HCT116 (cell line): ENCODE measurements around the gene MCC. TPM values are rescaled to one million over a fixed set of nuclear protein-coding genes. Genes with fewer than 3 reads are reported as not detected.

Experiments
- ATAC-seq: fragments of 200-7000 bp; cut with Tn5 transposase; 2 replicates; pipeline ENCODE4 v1.9.1; 2020; ENCODE audit warnings: mild to moderate bottlenecking, moderate library complexity
- BruUV-seq: library from RNA; stranded (reverse); fragments of 400-500 nt; replicated peaks from 2 replicates; lab custom pipeline; 2021; lab: Mats Ljungman, UMichigan
- CTCF ChIA-PET: fragments of 300-600 bp; sonication (Branson Sonifier 250); formaldehyde crosslinking; loops from one replicate; lab custom pipeline; 2021; ENCODE audit warnings: antibody characterized with exemption; lab: Charles Lee
- POLR2A ChIA-PET: fragments of 300-600, 350-600 bp; sonication (Branson Sonifier 250); formaldehyde crosslinking; loops from one replicate; lab custom pipeline; 2021; ENCODE audit warnings: antibody characterized with exemption; lab: Charles Lee
- RAD21 ChIA-PET, 2 experiments: fragments of 300-600 bp; sonication (Branson Sonifier 250); formaldehyde crosslinking; loops; one replicate each; lab custom pipeline; 2023; ENCODE audit warnings: low total read pairs in 2 of 2; ENCODE audit not compliant: uncharacterized antibody in 2 of 2, unreplicated experiment in 2 of 2, low non-redundant PET in 1 of 2; lab: Charles Lee
- DNase-seq: peaks from one replicate; pipeline ENCODE4 v3.0.0-alpha.2; 2010; ENCODE audit warnings: low read depth, low spot score
- H2AFZ ChIP-seq: fragments of 200-600 bp; shearing (Covaris generic), sonication (generic); 2 replicates; pipeline ENCODE4 v1.6.1; 2017; ENCODE audit warnings: low read depth, mixed run types, mixed read lengths, antibody characterized with exemption, low read length; ENCODE audit not compliant: poor library complexity, severe bottlenecking
- H3K27ac ChIP-seq: 2 replicates; pipeline ENCODE4 v1.5.1; 2012; ENCODE audit warnings: low read depth, low read length
- H3K27me3 ChIP-seq: fragments of 200-600 bp; sonication (generic); 2 replicates; pipeline ENCODE4 v1.6.1; 2016; ENCODE audit warnings: mixed run types, low read length, mixed read lengths; ENCODE audit not compliant: insufficient read depth
- H3K36me3 ChIP-seq, 2 experiments: fragments of 200-500 bp in 1 of 2; fragments of 200-600 bp in 1 of 2; sonication (Bioruptor generic) in 1 of 2; sonication (generic) in 1 of 2; 2 replicates each; pipeline versions ENCODE4 v1.5.1 to v1.6.1; 2014 to 2016; ENCODE audit warnings: low read length in 2 of 2, inconsistent platforms in 1 of 2, mixed read lengths in 1 of 2, mixed run types in 1 of 2; ENCODE audit not compliant: insufficient read depth in 2 of 2, control insufficient read depth in 1 of 2
- H3K4me1 ChIP-seq, 2 experiments: fragments of 200-600 bp in 1 of 2; sonication (generic) in 1 of 2; 2 replicates each; pipeline versions ENCODE4 v1.5.1 to v1.6.1; 2012 to 2017; ENCODE audit warnings: low read length in 2 of 2, inconsistent platforms in 1 of 2, mild to moderate bottlenecking in 1 of 2, mixed read lengths in 1 of 2, mixed run types in 1 of 2, moderate library complexity in 1 of 2; ENCODE audit not compliant: insufficient read depth in 2 of 2, control insufficient read depth in 1 of 2
- H3K4me2 ChIP-seq: fragments of 200-600 bp; sonication (generic); 2 replicates; pipeline ENCODE4 v1.6.1; 2017; ENCODE audit warnings: mixed run types, low read length, mixed read lengths
- H3K4me3 ChIP-seq, 2 experiments: fragments of 200-600 bp in 1 of 2; sonication (generic) in 1 of 2; replicated peaks in 1 of 2; 2 replicates each; pipeline ENCODE4 v1.5.1; 2011 to 2016; ENCODE audit warnings: low read length in 2 of 2, control low read depth in 1 of 2, low read depth in 1 of 2, mild to moderate bottlenecking in 1 of 2, mixed read lengths in 1 of 2, mixed run types in 1 of 2
- H3K79me2 ChIP-seq: fragments of 200-600 bp; sonication (generic); 2 replicates; pipeline ENCODE4 v1.6.1; 2017; ENCODE audit warnings: mild to moderate bottlenecking, mixed run types, low read length, moderate library complexity, mixed read lengths; ENCODE audit not compliant: insufficient read depth
- H3K9ac ChIP-seq: fragments of 200-600 bp; sonication (generic); 2 replicates; pipeline ENCODE4 v1.6.1; 2016; ENCODE audit warnings: low read length, mixed read lengths
- H3K9me2 ChIP-seq: fragments of 200-600 bp; sonication (generic), shearing (Covaris generic); 2 replicates; pipeline ENCODE4 v1.6.1; 2017; ENCODE audit warnings: mixed run types, mild to moderate bottlenecking, moderate library complexity; ENCODE audit not compliant: insufficient read depth
- H3K9me3 ChIP-seq, 2 experiments: fragments of 200-500 bp in 1 of 2; fragments of 200-600 bp in 1 of 2; sonication (Bioruptor generic) in 1 of 2; sonication (generic) in 1 of 2; 2 replicates each; pipeline ENCODE4 v1.6.1; 2014 to 2017; ENCODE audit warnings: low read length in 2 of 2, mixed read lengths in 2 of 2, inconsistent platforms in 1 of 2, low read depth in 1 of 2, mild to moderate bottlenecking in 1 of 2, mixed run types in 1 of 2, moderate library complexity in 1 of 2; ENCODE audit not compliant: control insufficient read depth in 1 of 2, insufficient read depth in 1 of 2
- H4K20me1 ChIP-seq: fragments of 200-600 bp; sonication (generic), shearing (Covaris generic); 2 replicates; pipeline ENCODE4 v1.6.1; 2017; ENCODE audit warnings: mixed run types, mild to moderate bottlenecking, moderate library complexity; ENCODE audit not compliant: insufficient read depth
- ATF3 ChIP-seq: IDR thresholded peaks from 2 replicates; pipeline ENCODE4 v1.6.1; 2012
- CEBPB ChIP-seq: IDR thresholded peaks from 2 replicates; pipeline ENCODE4 v1.6.1; 2012; ENCODE audit warnings: low read depth
- EGR1 ChIP-seq: IDR thresholded peaks from 2 replicates; pipeline ENCODE4 v1.6.1; 2012; ENCODE audit warnings: low read depth
- EZH2 ChIP-seq: fragments of 200-600 bp; sonication (generic); IDR thresholded peaks from 2 replicates; pipeline ENCODE4 v1.6.1; 2017; ENCODE audit warnings: antibody characterized with exemption, mixed run types
- JUND ChIP-seq: IDR thresholded peaks from 2 replicates; pipeline ENCODE4 v1.6.1; 2012
- RAD21 ChIP-seq: IDR thresholded peaks from 2 replicates; pipeline ENCODE4 v1.6.1; 2012; ENCODE audit warnings: low read depth, mild to moderate bottlenecking
- SIN3A ChIP-seq: IDR thresholded peaks from 2 replicates; pipeline ENCODE4 v1.6.1; 2012; ENCODE audit warnings: low read depth
- SP1 ChIP-seq: IDR thresholded peaks from 2 replicates; pipeline ENCODE4 v1.6.1; 2012; ENCODE audit warnings: low read depth
- SRF ChIP-seq: IDR thresholded peaks from 2 replicates; pipeline ENCODE4 v1.6.1; 2012; ENCODE audit warnings: low read depth
- TCF7L2 ChIP-seq: IDR thresholded peaks from 2 replicates; pipeline ENCODE4 v1.7.0; 2011; ENCODE audit warnings: borderline replicate concordance, inconsistent platforms; ENCODE audit not compliant: insufficient read depth, insufficient read length; ENCODE audit errors: extremely low read depth
- YY1 ChIP-seq: IDR thresholded peaks from 2 replicates; pipeline ENCODE4 v1.6.1; 2011; ENCODE audit warnings: low read length, low read depth, moderate library complexity, mild to moderate bottlenecking; ENCODE audit not compliant: insufficient replicate concordance; ENCODE audit errors: extremely low read depth
- ZBTB33 ChIP-seq: IDR thresholded peaks from 2 replicates; pipeline ENCODE4 v1.6.1; 2011; ENCODE audit warnings: mild to moderate bottlenecking, low read length, moderate library complexity; ENCODE audit not compliant: insufficient replicate concordance; ENCODE audit errors: extremely low read depth
- ZFX ChIP-seq: fragments of 450-650 bp; IDR thresholded peaks from 2 replicates; pipeline ENCODE4 v1.6.1; 2017
- ZNF274 ChIP-seq: fragments of 200-500 bp; sonication (Bioruptor generic); IDR thresholded peaks from 2 replicates; pipeline ENCODE4 v1.6.1; 2014; ENCODE audit warnings: mild to moderate bottlenecking, low read depth, low read length, inconsistent platforms
- intact Hi-C: fragments of 100-400 bp; cut with micrococcal nuclease; formaldehyde crosslinking; loops from 2 replicates; pipeline ENCODE4 v1.10.0; 2022
- total RNA-seq: library from RNA; stranded (reverse); gene quantifications from one replicate; pipeline ENCODE4 v1.2.1, GENCODE V29; 2021; ENCODE audit not compliant: unreplicated experiment
- TF ChIP-seq, protein P1 (sequence below): IDR thresholded peaks from 2 replicates; pipeline ENCODE4 v1.6.1; 2012

The MCC gene
- total RNA-seq, 1 experiment from 2014 or later: 20.1 TPM

- no peaks in the 10 kb centered on the region for H3K79me2 ChIP-seq
- intact Hi-C loops: no loop called here
- no peaks in the 10 kb centered on the region for H3K27me3 ChIP-seq
- H3K9me2 ChIP-seq: no peaks in the 10 kb centered on the region
- CTCF ChIA-PET: no interaction called here
- no TSS peak for BruUV-seq
- RAD21 ChIA-PET: no interaction called here
- H3K4me2 ChIP-seq: no peak overlapping the region
- TF ChIP-seq ZNF274 (no peak), CEBPB (no peak), ZFX (no peak), EGR1 (no peak), ATF3 (no peak), SRF (no peak)
- TF ChIP-seq, protein P1, sequence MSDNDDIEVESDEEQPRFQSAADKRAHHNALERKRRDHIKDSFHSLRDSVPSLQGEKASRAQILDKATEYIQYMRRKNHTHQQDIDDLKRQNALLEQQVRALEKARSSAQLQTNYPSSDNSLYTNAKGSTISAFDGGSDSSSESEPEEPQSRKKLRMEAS: no peak
- TF ChIP-seq, all 23 proteins: peak for 0
- Histone ChIP-seq H3K27ac (no peak overlapping the region), H3K9me3 (no peaks in the 10 kb centered on the region), H2AFZ (no peak overlapping the region), H3K4me1 (no peaks in the 10 kb centered on the region), H3K36me3 (no peaks in the 10 kb centered on the region), H3K4me3 (no peak overlapping the region), H3K9ac (no peak overlapping the region), H4K20me1 (no peaks in the 10 kb centered on the region)
- DNase-seq (no peak), ATAC-seq (no peak)
- POLR2A ChIA-PET: no interaction called here
Measured at GRCh38 chr5:113132564-113132963, 355.7 kb downstream of the MCC start.

- DNase-seq: no peak
- no peak for ATAC-seq
- H3K4me1 ChIP-seq: no peaks in the 10 kb centered on the region
- no peaks in the 10 kb centered on the region for H3K79me2 ChIP-seq
- H2AFZ ChIP-seq: no peak overlapping the region
- no peaks in the 10 kb centered on the region for H3K9me2 ChIP-seq
- ChIA-PET POLR2A (no interaction called here), RAD21 (no interaction called here), CTCF (no interaction called here)
- H3K4me2 ChIP-seq: no peak overlapping the region
- no peaks in the 10 kb centered on the region for H4K20me1 ChIP-seq
- H3K9me3 ChIP-seq: no peaks in the 10 kb centered on the region
- H3K27me3 ChIP-seq: no peaks in the 10 kb centered on the region
- H3K36me3 ChIP-seq: no peaks in the 10 kb centered on the region
- intact Hi-C loops: no loop called here
- BruUV-seq: no TSS peak
- H3K27ac ChIP-seq: no peak overlapping the region
- no peak overlapping the region for H3K9ac ChIP-seq
- no peak overlapping the region for H3K4me3 ChIP-seq
- no peak for TF ChIP-seq JUND
- no peak for TF ChIP-seq RAD21
- TF ChIP-seq SP1: no peak
- no peak for TF ChIP-seq CEBPB
- TF ChIP-seq SRF: no peak
- no peak for TF ChIP-seq TCF7L2
- TF ChIP-seq ZBTB33: no peak
- no peak for TF ChIP-seq ZNF274
- TF ChIP-seq SIN3A: no peak
- no peak for TF ChIP-seq EZH2
- no peak for TF ChIP-seq YY1
- TF ChIP-seq EGR1: no peak
Measured at GRCh38 chr5:113128641-113129330, 359.5 kb downstream of the MCC start.
